PC-9 (cell line): ENCODE data around the gene KIF6.

Source experiments
- EZH2 ChIP-seq: fragments of 200-600 bp; sonication (generic); IDR thresholded peaks from 2 replicates; pipeline ENCODE4 v1.8.0; 2017; ENCODE audit warnings: antibody characterized with exemption, low read depth
- TF ChIP-seq, protein P1 (sequence below): fragments of 200-600 bp; sonication (generic); conservative IDR thresholded peaks from 2 replicates; pipeline ENCODE4 v1.6.1; 2017; ENCODE audit warnings: mixed run types, antibody characterized with exemption, mild to moderate bottlenecking, moderate library complexity

DNA sequence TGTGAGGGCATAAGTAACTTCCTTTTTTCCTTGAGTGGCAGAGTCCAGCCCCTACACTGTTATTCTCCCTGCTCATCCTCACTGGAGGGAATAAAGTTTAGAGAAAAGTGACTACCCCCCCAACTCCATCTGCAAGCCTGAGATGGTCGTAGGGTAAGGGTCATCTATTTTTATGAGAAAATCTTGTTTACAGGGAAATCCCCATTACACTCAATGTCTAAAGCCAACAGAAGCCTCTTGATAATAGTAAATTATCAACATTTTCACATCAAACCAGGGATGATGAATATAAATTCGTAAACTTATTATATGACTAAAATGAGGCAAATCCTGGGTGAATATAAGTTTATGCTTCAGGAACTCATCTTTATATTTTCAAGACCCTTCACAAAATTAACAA, 228.8 kb downstream of the KIF6 start:
- TF ChIP-seq, protein P1, sequence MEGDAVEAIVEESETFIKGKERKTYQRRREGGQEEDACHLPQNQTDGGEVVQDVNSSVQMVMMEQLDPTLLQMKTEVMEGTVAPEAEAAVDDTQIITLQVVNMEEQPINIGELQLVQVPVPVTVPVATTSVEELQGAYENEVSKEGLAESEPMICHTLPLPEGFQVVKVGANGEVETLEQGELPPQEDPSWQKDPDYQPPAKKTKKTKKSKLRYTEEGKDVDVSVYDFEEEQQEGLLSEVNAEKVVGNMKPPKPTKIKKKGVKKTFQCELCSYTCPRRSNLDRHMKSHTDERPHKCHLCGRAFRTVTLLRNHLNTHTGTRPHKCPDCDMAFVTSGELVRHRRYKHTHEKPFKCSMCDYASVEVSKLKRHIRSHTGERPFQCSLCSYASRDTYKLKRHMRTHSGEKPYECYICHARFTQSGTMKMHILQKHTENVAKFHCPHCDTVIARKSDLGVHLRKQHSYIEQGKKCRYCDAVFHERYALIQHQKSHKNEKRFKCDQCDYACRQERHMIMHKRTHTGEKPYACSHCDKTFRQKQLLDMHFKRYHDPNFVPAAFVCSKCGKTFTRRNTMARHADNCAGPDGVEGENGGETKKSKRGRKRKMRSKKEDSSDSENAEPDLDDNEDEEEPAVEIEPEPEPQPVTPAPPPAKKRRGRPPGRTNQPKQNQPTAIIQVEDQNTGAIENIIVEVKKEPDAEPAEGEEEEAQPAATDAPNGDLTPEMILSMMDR, result no peak
- TF ChIP-seq EZH2, result no peak
